Keratinocyte (primary cell): ENCODE results near the gene MDM2. TPM values are rescaled to one million over a fixed set of nuclear protein-coding genes. Genes with fewer than 3 reads are reported as not detected.

Source experiments
- DNase-seq: peaks from one replicate; pipeline ENCODE4 v3.0.0-alpha.2; 2011; ENCODE audit warnings: low read depth, missing footprints, low spot score
- FAIRE-seq: peaks from 2 replicates; lab custom pipeline; 2011; peaks lifted over from hg19 to GRCh38; lab: Jason Lieb, UNC
- H2AFZ ChIP-seq: 2 replicates; pipeline ENCODE4 v1.6.0; 2012; ENCODE audit warnings: low read length, control low read depth, inconsistent platforms; ENCODE audit not compliant: control insufficient read depth
- H3K27ac ChIP-seq: 2 replicates; pipeline ENCODE4 v1.5.1; 2011; ENCODE audit warnings: low read length; ENCODE audit not compliant: control insufficient read depth, insufficient read depth
- H3K27me3 ChIP-seq: 3 replicates; pipeline ENCODE4 v1.6.0; 2011; ENCODE audit warnings: low read length; ENCODE audit not compliant: control insufficient read depth, insufficient read depth; ENCODE audit errors: extremely low read depth
- H3K36me3 ChIP-seq, 2 experiments: 2 replicates in 1 of 2; 3 replicates in 1 of 2; pipeline ENCODE4 v1.5.1; 2011; ENCODE audit warnings: low read length in 2 of 2, mild to moderate bottlenecking in 1 of 2; ENCODE audit not compliant: control insufficient read depth in 2 of 2, insufficient read depth in 2 of 2; ENCODE audit errors: extremely low read depth in 1 of 2
- H3K4me1 ChIP-seq: 3 replicates; pipeline ENCODE4 v1.5.1; 2011; ENCODE audit warnings: low read length; ENCODE audit not compliant: control insufficient read depth, insufficient read depth; ENCODE audit errors: extremely low read depth
- H3K4me2 ChIP-seq: 3 replicates; pipeline ENCODE4 v1.6.0; 2011; ENCODE audit warnings: low read depth, low read length; ENCODE audit not compliant: control insufficient read depth, insufficient read depth; ENCODE audit errors: extremely low read depth
- H3K4me3 ChIP-seq, 3 experiments: fragments of 200-600 bp in 1 of 3; sonication (generic) in 1 of 3; 2 replicates in 2 of 3; 3 replicates in 1 of 3; pipeline ENCODE4 v1.5.1; 2011 to 2016; ENCODE audit warnings: low read length in 3 of 3, mild to moderate bottlenecking in 3 of 3, control low read depth in 2 of 3, inconsistent platforms in 1 of 3, low read depth in 1 of 3, mixed read lengths in 1 of 3, mixed run types in 1 of 3, moderate library complexity in 1 of 3; ENCODE audit not compliant: control insufficient read depth in 2 of 3, insufficient read depth in 2 of 3; ENCODE audit errors: extremely low read depth in 1 of 3
- H3K79me2 ChIP-seq: 2 replicates; pipeline ENCODE4 v1.6.0; 2012; ENCODE audit warnings: low read length; ENCODE audit not compliant: control insufficient read depth, insufficient read depth
- H3K9ac ChIP-seq: 3 replicates; pipeline ENCODE4 v1.6.0; 2011; ENCODE audit warnings: low read length; ENCODE audit not compliant: control insufficient read depth, insufficient read depth; ENCODE audit errors: extremely low read depth
- H3K9me1 ChIP-seq: 3 replicates; pipeline ENCODE4 v1.6.0; 2011; ENCODE audit warnings: low read length; ENCODE audit not compliant: control insufficient read depth, insufficient read depth; ENCODE audit errors: extremely low read depth
- H3K9me3 ChIP-seq: 2 replicates; pipeline ENCODE4 v1.5.1; 2012; ENCODE audit warnings: low read depth, low read length; ENCODE audit not compliant: control insufficient read depth
- H4K20me1 ChIP-seq: 3 replicates; pipeline ENCODE4 v1.6.0; 2011; ENCODE audit warnings: low read length; ENCODE audit not compliant: control insufficient read depth, insufficient read depth; ENCODE audit errors: extremely low read depth
- EZH2 ChIP-seq: IDR thresholded peaks from one replicate; pipeline ENCODE4 v1.6.1; 2012; ENCODE audit warnings: inconsistent platforms, mild to moderate bottlenecking, low read length, moderate library complexity
- dilution Hi-C: fragments of 300-500 bp; cut with MboI; formaldehyde crosslinking; loops from one replicate; pipeline ENCODE4 v1.7.0; 2020; ENCODE audit warnings: low sequenced_read_pairs; ENCODE audit not compliant: extremely low pct_ligation_motif_present
- polyA plus RNA-seq, 5 experiments: library from polyadenylated mRNA; depleted of rRNA in 3 of 5; stranded (reverse) in 3 of 5; stranded (forward) in 1 of 5; unstranded in 1 of 5; fragments of >200 nt; gene quantifications; 1 replicate in 1 of 5; 2 replicates in 3 of 5; 3 replicates in 1 of 5; pipeline versions ENCODE4 v1.2.1 to v1.2.3, GENCODE V29; 2011 to 2012; ENCODE audit warnings: missing spikeins in 2 of 5, low read depth in 1 of 5, low replicate concordance in 1 of 5
- TF ChIP-seq, protein P1 (sequence below), 3 experiments: IDR thresholded peaks in 1 of 3; conservative IDR thresholded peaks in 1 of 3; optimal IDR thresholded peaks in 1 of 3; 2 replicates in 2 of 3; 3 replicates in 1 of 3; pipeline versions ENCODE3 to v1.5.1; 2011; ENCODE audit warnings: low read length in 3 of 3, mild to moderate bottlenecking in 3 of 3, moderate library complexity in 2 of 3, control low read depth in 1 of 3, inconsistent platforms in 1 of 3; ENCODE audit not compliant: insufficient read depth in 2 of 3; ENCODE audit errors: extremely low read depth in 1 of 3

Gene MDM2
- polyA plus RNA-seq, 1 donor (not counting 4 experiments of a cell fraction or from before 2014, with no cell fraction given), result 55.0 TPM

DNA sequence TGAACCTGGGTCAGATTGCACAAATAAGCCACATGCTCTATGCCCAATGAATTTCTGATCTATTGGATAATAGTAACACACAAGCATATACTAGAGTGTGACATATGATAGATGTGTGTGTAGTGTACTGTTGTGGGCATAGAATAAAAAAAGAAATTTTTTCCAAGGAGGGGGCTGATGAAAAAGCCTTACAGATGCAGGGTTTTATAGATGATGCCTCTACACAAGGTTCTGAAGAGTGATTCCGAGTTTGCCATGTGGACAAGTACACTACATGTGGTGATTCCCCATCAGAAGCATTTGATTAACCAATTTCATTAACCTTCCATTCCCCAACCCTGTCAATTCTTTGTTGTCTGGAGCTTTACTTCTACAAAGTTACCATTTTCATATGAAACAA is 79.7 kb downstream of the MDM2 start:
- TF ChIP-seq, protein P1, sequence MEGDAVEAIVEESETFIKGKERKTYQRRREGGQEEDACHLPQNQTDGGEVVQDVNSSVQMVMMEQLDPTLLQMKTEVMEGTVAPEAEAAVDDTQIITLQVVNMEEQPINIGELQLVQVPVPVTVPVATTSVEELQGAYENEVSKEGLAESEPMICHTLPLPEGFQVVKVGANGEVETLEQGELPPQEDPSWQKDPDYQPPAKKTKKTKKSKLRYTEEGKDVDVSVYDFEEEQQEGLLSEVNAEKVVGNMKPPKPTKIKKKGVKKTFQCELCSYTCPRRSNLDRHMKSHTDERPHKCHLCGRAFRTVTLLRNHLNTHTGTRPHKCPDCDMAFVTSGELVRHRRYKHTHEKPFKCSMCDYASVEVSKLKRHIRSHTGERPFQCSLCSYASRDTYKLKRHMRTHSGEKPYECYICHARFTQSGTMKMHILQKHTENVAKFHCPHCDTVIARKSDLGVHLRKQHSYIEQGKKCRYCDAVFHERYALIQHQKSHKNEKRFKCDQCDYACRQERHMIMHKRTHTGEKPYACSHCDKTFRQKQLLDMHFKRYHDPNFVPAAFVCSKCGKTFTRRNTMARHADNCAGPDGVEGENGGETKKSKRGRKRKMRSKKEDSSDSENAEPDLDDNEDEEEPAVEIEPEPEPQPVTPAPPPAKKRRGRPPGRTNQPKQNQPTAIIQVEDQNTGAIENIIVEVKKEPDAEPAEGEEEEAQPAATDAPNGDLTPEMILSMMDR (optimal IDR thresholded peaks at IDR 0.05 in 1 of 3, IDR thresholded peaks at IDR 0.05 in 1 of 3, conservative IDR thresholded peaks at IDR 0.05 in 1 of 3; ENCODE audit: extremely low read depth in 1 of 3, insufficient read depth in 2 of 3, low read length in 3 of 3), result no peak
- no peak for TF ChIP-seq EZH2
- Histone ChIP-seq H3K9me1 (no peaks in the 10 kb centered on the region), H3K4me2 (no peak overlapping the region), H4K20me1 (no peaks in the 10 kb centered on the region), H3K36me3 (no peaks in the 10 kb centered on the region), H3K79me2 (no peaks in the 10 kb centered on the region), H3K27me3 (no peaks in the 10 kb centered on the region), H3K9ac (no peak overlapping the region), H2AFZ (no peak overlapping the region), H3K4me3 (no peak overlapping the region), H3K27ac (no peak overlapping the region), H3K4me1 (no peaks in the 10 kb centered on the region), H3K9me3 (no peaks in the 10 kb centered on the region)
- dilution Hi-C loops, result no loop called here
- no peak for FAIRE-seq
- no peak for DNase-seq

DNA sequence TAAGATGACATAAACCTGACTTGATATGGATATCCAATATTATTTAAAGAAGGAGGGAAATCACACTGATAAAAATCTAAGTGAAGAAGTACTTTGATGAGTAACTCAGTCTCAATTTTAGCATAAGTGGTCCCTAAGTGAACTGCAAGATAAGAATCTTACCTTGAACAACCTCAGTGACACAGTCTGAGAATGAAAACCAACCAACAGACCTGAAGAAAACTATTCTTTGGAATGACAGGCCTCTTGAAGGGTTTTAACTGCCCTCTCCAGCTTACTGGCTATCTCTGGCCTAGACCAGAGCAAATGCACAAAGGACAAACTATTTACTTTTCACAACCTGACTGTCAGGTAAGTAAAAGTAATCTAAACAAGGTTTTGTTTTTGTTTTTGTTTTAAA is 80.3 kb downstream of the MDM2 start:
- Histone ChIP-seq H3K4me1 (no peaks in the 10 kb centered on the region), H3K27ac (no peak overlapping the region), H3K36me3 (no peaks in the 10 kb centered on the region), H3K4me3 (no peak overlapping the region), H3K9me1 (no peaks in the 10 kb centered on the region), H3K9ac (no peak overlapping the region), H3K4me2 (no peak overlapping the region), H3K79me2 (no peaks in the 10 kb centered on the region), H3K9me3 (no peaks in the 10 kb centered on the region), H3K27me3 (no peaks in the 10 kb centered on the region), H4K20me1 (no peaks in the 10 kb centered on the region), H2AFZ (no peak overlapping the region)
- FAIRE-seq, result no peak
- dilution Hi-C loops, result no loop called here
- no peak for DNase-seq
- TF ChIP-seq, protein P1 (optimal IDR thresholded peaks at IDR 0.05 in 1 of 3, IDR thresholded peaks at IDR 0.05 in 1 of 3, conservative IDR thresholded peaks at IDR 0.05 in 1 of 3; ENCODE audit: extremely low read depth in 1 of 3, insufficient read depth in 2 of 3, low read length in 3 of 3), result no peak
- TF ChIP-seq EZH2, result no peak
